Spinal cord (tissue), 10 donors: ENCODE measurements around the gene SEMA6A. TPM values are rescaled to one million over a fixed set of nuclear protein-coding genes. Genes with fewer than 3 reads are reported as not detected.
A peak's percentile ranks its signal among the peaks of the same experiment; 100 is the strongest.

Experiments used
- DNase-seq, 6 donors: peaks; one replicate each; pipeline versions ENCODE4 v3.0.0 to v3.0.0-alpha.2; 2013 to 2015; ENCODE audit warnings: low spot score in 6 of 6, low read depth in 4 of 6
- H3K27ac ChIP-seq: one replicate; pipeline ENCODE4 v1.5.1; 2013; ENCODE audit warnings: low read depth, low read length, control low read depth
- H3K27me3 ChIP-seq: one replicate; pipeline ENCODE4 v1.6.1; 2013; ENCODE audit warnings: low read length; ENCODE audit not compliant: control insufficient read depth, insufficient read depth
- H3K36me3 ChIP-seq: one replicate; pipeline ENCODE4 v1.6.1; 2013; ENCODE audit warnings: low read length; ENCODE audit not compliant: control insufficient read depth, insufficient read depth
- H3K4me1 ChIP-seq: one replicate; pipeline ENCODE4 v1.6.1; 2013; ENCODE audit warnings: low read length; ENCODE audit not compliant: control insufficient read depth, insufficient read depth
- H3K4me3 ChIP-seq: one replicate; pipeline ENCODE4 v1.5.1; 2013; ENCODE audit warnings: low read depth, low read length, control low read depth
- H3K9me3 ChIP-seq: one replicate; pipeline ENCODE4 v1.6.1; 2013; ENCODE audit warnings: low read length; ENCODE audit not compliant: control insufficient read depth, insufficient read depth
- WGBS: methylation state at CpG from one replicate; pipeline ENCODE4 v1.1.5; 2013; ENCODE audit warnings: missing lambda C conversion rate; ENCODE audit not compliant: insufficient coverage; 5-methylcytosine and 5-hydroxymethylcytosine counted together
- polyA plus RNA-seq, 2 donors: library from polyadenylated mRNA; unstranded; fragments of 120-200 nt; gene quantifications; one replicate each; pipeline ENCODE4 v1.2.1, GENCODE V29; 2013; ENCODE audit not compliant: insufficient read length in 2 of 2
- total RNA-seq, 2 donors: library from RNA; depleted of rRNA in 1 of 2; stranded (reverse); fragments of 120-200 nt in 1 of 2; fragments of >200 nt in 1 of 2; gene quantifications; one replicate each; pipeline versions ENCODE4 v1.2.3 to v1.2.4, GENCODE V29; 2013 to 2014
- donor health status: healthy.

The SEMA6A gene
- total and polyA plus RNA-seq, 4 donors, result 52.8 to 135 (median 98.0) TPM

DNA sequence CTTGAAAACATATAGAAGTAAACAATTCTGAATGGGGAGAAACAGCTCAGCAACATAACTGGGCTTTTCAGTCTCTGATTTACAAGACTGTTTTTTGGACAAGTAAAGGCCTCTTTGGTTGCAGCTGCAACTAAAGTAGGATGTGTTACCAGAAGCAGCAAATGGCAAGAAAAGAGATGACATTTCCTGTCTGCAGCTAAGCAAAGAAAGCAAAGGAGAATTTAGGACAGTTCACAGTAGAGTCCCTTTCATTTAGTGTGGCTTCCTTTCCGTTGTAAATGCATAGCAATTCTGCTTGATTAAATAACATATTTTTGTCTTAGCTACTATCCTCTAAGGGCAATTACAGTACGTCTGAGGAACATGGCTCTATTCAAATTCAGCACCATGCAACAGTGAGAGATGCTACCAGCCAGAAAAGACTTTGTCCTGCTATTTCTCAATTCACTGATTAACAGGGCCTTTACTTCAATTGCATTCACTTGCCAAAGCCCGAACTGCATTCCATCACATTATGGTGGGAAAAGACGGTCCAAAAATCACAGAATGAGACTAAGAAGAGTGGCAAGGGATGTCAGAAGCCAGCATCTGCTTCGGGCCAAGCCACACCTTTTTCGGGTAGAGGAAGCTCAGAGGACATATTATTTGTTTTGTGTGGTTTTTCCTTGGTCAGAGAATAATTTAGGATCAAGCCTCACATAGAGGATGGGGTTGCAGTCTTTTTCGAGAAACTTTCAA lies 107.7 kb downstream of the SEMA6A start:
- H3K4me1 ChIP-seq, result peaks cover 15% of the 10 kb centered on the region
- no peak overlapping the region for H3K4me3 ChIP-seq
- H3K36me3 ChIP-seq, result peaks cover 2% of the 10 kb centered on the region
- DNase-seq, result peak in 5 of 6 donors; percentile 26 to 73 (median 50)
- peak overlapping the region; percentile 44 for H3K27ac ChIP-seq
- WGBS, result 45% methylated on average over 3 of the region's 7 CpGs
- no peaks in the 10 kb centered on the region for H3K27me3 ChIP-seq
- no peaks in the 10 kb centered on the region for H3K9me3 ChIP-seq

DNA sequence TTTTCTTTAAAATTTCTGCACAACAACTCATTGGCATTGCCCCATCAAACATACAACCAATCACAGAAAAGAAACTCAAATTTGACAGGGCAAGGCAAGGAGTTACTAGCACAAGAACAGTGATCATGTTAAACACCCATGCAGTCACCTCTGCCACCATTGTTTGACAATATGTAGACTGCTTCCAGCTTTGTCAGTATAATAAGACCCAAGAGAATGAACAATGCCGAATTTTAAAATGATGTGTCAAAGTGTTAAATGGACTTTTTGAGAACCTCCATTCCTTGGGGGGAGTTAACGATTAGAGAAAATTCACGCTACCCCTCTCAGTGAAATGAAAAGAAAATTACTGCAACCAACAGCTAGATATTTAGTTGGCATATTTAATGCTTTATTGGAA lies 109.2 kb downstream of the SEMA6A start:
- Histone ChIP-seq H3K36me3 (peaks cover 2% of the 10 kb centered on the region), H3K27ac (no peak overlapping the region), H3K9me3 (no peaks in the 10 kb centered on the region), H3K4me1 (peaks cover 15% of the 10 kb centered on the region), H3K4me3 (no peak overlapping the region), H3K27me3 (no peaks in the 10 kb centered on the region)
- DNase-seq, result no peak
- 40% methylated on average over 1 of the region's 3 CpGs for WGBS

DNA sequence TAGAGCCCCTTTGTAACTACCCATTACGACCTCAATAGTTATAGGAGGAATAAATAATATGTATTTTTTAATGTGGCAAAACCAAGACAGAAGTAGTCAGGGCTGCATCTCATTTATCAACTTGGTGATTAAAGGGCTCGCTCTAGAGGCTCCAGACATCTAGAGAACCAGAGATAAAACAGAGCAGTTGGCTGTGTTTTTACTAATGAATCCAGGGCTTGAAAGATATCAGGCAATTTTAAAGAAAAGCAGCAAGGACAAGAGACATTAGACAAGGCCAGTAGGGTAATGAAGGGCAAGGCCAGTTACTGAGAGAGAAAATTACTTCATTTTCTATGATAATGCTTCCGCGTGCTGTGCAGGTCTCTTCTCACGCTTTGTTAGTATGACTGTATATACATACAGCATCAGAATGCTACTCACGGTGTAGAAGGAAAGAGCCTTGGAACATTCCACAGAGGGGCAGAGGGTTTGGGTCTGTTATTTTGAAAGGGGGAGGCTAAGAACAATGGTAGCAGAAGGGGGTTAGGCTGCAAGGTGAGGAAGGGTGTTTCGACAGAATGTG lies 110.4 kb downstream of the SEMA6A start:
- H3K27ac ChIP-seq, result peak overlapping the region; percentile 10
- H3K4me1 ChIP-seq, result peaks cover 15% of the 10 kb centered on the region
- H3K4me3 ChIP-seq, result no peak overlapping the region
- H3K36me3 ChIP-seq, result peaks cover 2% of the 10 kb centered on the region
- DNase-seq, result peak in 1 of 6 donors; percentile 38
- 85% methylated on average over 3 of the region's 7 CpGs for WGBS
- no peaks in the 10 kb centered on the region for H3K27me3 ChIP-seq
- H3K9me3 ChIP-seq, result no peaks in the 10 kb centered on the region

DNA sequence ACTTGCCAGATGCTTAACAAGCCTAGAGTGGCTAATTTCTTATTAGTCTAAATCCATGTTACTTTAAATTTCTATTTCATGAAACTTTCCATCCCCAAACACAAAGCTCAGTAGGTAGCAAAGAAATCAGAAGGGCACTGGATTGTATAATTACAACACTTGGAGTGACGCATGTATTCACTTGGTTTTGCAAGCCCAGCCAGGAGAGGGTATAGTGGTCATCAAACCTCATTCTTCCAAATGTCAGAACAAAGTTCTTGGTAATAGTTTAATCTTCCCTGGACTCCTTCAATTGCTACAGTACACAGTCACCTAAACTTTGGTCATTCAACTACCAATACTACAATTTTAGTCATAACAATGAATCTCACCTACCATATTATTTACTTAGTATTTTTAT lies 112.1 kb downstream of the SEMA6A start:
- no peak overlapping the region for H3K27ac ChIP-seq
- peaks cover 12% of the 10 kb centered on the region for H3K4me1 ChIP-seq
- H3K4me3 ChIP-seq, result no peak overlapping the region
- peak in 1 of 6 donors; percentile 51 for DNase-seq
- no peaks in the 10 kb centered on the region for H3K27me3 ChIP-seq
- no CpG with 5 or more reads among the region's 1 CpG for WGBS
- H3K36me3 ChIP-seq, result no peaks in the 10 kb centered on the region
- H3K9me3 ChIP-seq, result no peaks in the 10 kb centered on the region

DNA sequence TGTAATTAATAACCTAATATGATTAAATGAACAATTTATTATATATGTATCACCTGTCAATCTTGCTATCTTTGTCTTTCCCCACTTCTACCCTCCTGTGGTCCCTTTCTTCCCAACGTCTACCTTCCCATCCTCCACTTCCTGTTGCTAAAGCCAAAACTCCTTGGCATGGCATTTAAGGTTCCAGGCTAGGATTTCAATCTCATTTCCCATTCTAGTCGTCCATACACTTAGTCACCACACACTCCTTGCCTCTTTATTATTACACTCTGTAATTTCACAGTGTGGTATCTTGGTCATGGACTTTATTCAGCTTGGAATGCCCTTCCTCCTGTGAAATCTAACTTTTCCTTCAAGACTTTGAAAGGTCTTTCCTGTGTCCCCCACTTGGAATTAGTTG lies 115.3 kb downstream of the SEMA6A start:
- WGBS, result 27% methylated on average over 1 of the region's 2 CpGs
- H3K4me3 ChIP-seq, result no peak overlapping the region
- H3K36me3 ChIP-seq, result no peaks in the 10 kb centered on the region
- no peak overlapping the region for H3K27ac ChIP-seq
- no peaks in the 10 kb centered on the region for H3K9me3 ChIP-seq
- no peaks in the 10 kb centered on the region for H3K27me3 ChIP-seq
- DNase-seq, result no peak
- no peaks in the 10 kb centered on the region for H3K4me1 ChIP-seq

DNA sequence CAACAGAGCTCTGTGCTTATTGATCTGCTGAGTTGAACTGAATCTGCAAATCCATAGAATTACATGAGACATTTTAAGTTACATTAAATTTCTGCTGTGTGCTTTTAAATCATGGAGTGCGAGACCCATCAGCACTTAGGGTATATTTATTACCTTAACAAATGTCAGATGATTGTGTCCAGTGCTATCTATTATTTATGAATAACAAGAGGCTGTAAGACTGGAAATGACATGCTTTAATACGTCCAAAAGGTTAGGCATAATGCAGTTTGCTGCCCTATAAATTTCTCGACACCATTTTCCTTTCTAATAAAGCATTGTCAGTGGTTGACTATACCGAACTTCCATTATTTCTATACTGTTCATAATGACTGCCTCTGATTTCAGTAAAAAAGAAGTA lies 117.6 kb downstream of the SEMA6A start:
- no peak overlapping the region for H3K4me3 ChIP-seq

DNA sequence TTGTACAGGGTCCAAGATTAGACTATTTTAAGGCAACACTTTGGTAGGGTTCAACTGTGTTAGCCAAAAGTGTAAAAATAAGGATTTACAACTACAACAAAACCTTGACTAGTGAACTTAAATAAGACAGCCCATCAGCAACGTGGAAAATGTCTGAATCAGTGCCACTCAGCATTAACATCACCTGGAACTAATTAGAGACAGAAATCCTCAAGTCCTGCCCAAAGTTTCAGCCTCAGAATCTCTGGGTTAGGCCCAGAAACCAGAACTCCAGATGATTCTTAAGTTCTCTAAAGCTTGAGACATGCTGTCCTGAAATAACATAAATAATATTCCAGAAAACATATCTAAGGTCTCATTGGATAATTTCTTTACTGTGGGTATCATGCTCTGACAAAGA lies 118.6 kb downstream of the SEMA6A start:
- no peak overlapping the region for H3K4me3 ChIP-seq
- no peak overlapping the region for H3K27ac ChIP-seq
- DNase-seq, result no peak
- WGBS, result 27% methylated on average over 1 of the region's 1 CpG
- no peaks in the 10 kb centered on the region for H3K27me3 ChIP-seq
- H3K9me3 ChIP-seq, result no peaks in the 10 kb centered on the region
- no peaks in the 10 kb centered on the region for H3K36me3 ChIP-seq
- no peaks in the 10 kb centered on the region for H3K4me1 ChIP-seq

More for the DNA sequence above, 117.6 kb downstream of the SEMA6A start:
- no peaks in the 10 kb centered on the region for H3K27me3 ChIP-seq
- H3K27ac ChIP-seq, result no peak overlapping the region
- 100% methylated on average over 1 of the region's 4 CpGs for WGBS
- H3K36me3 ChIP-seq, result no peaks in the 10 kb centered on the region
- H3K9me3 ChIP-seq, result no peaks in the 10 kb centered on the region
- H3K4me1 ChIP-seq, result no peaks in the 10 kb centered on the region
- DNase-seq, result no peak

DNA sequence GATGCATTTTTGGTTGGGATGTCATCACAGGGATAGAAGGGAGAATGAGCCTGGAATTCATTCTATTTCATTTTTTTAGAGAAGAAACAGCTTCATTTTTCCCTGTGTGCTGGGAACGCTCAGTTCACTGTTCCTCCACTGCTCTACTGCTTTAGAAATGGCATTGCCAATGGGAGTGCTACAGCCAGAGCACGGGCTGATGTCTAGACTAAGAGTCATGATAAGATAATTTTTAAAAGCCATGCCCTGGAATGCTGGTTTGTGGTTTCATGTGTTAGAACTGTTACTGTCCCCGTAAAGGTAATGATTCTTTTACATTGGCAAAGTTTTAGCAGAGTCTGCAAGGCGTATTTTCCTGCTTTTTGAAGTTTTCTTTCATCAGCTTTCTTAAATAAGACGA lies 119.6 kb downstream of the SEMA6A start:
- Histone ChIP-seq H3K36me3 (no peaks in the 10 kb centered on the region), H3K27ac (peak overlapping the region; percentile 41), H3K9me3 (no peaks in the 10 kb centered on the region), H3K27me3 (no peaks in the 10 kb centered on the region), H3K4me3 (no peak overlapping the region), H3K4me1 (no peaks in the 10 kb centered on the region)
- no peak for DNase-seq
- 50% methylated on average over 1 of the region's 5 CpGs for WGBS

DNA sequence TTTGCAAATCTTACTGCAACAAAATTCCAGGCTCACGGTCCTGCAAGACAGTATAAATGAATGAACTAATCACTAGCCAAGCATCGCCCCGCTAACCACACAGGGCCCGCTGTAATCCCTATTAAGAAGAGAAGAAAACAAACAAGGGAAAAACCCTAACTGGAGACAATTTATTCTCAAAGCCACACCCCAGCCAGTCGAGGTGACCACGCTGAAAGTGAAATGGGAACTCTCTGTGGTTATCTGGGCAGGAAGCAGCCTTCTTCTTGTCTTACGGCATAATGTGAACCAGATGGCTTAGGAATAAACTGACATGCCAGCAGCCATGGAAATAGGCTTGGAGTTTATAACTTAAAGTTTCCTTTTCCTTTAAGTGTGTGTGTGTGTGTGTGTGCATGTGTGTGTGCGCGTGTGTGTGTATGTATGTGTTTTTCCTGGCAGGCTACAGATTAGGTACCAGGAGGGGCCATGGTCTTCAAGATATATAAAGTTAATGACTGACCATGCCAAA lies 120.2 kb downstream of the SEMA6A start:
- 26% methylated on average over 3 of the region's 9 CpGs for WGBS
- Histone ChIP-seq H3K36me3 (no peaks in the 10 kb centered on the region), H3K4me1 (no peaks in the 10 kb centered on the region), H3K27me3 (no peaks in the 10 kb centered on the region), H3K9me3 (no peaks in the 10 kb centered on the region), H3K27ac (peak overlapping the region; percentile 41), H3K4me3 (no peak overlapping the region)
- peak in 1 of 6 donors; percentile 82 for DNase-seq

DNA sequence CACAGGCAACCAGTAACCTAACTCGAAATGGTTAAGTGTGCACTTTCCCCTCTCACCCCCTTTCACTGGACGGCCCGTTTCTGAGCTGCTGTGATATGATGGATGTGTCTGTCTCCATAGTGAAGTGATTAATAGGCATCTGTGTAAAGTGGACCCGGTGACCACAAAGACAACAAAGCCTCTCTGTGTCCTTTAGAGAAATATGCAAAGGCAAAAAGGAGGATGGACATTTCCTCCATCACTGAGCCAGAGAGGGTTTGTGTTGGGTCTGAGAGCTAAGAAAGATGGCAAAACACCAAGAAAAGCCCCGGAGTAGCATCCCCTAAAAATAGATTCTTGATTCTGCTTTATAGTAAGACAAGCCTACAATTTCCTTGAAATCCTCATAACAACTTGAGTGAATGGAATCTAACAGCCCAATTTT lies 120.6 kb downstream of the SEMA6A start:
- Histone ChIP-seq H3K27ac (peak overlapping the region; percentile 41), H3K4me3 (no peak overlapping the region), H3K9me3 (no peaks in the 10 kb centered on the region), H3K4me1 (no peaks in the 10 kb centered on the region), H3K36me3 (no peaks in the 10 kb centered on the region), H3K27me3 (no peaks in the 10 kb centered on the region)
- DNase-seq, result peak in 2 of 6 donors; percentile 52 to 71
- no CpG with 5 or more reads among the region's 5 CpGs for WGBS
